ENCODE data around the gene GRID2. TPM values are rescaled to one million over a fixed set of nuclear protein-coding genes. Genes with fewer than 3 reads are reported as not detected.

Gene GRID2
- polyA plus RNA-seq, 1 of the 3 experiments (the other 2 are of a cell fraction): not detected

DNA sequence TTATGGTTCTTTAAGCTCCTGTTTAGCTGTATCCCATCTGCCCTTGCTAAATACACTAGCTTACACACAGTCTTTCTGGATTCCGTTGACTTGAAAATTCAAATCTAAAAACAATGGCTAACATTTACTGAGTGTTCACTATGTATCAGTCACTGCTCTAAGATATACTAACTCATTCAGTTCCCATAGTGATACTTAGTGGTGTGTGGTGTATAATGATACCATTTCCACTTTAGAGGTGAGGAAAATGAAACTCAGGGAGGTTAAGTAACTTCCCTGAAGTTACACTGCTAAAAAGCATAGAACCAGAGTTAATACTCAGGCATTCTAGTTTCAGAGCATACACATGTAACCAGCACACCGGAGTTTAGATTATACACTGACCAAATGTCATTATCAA lies 762.0 kb downstream of the GRID2 start:
- H3K4me3 ChIP-seq (ENCODE audit: low read depth in 2 of 2, low read length in 1 of 2): no peak overlapping the region
- no peaks in the 10 kb centered on the region for H3K9me3 ChIP-seq
- DNase-seq: no peak
- ChIA-PET POLR2A (no interaction called here), CTCF (no interaction called here)
- H3K9ac ChIP-seq: no peak overlapping the region
- no peaks in the 10 kb centered on the region for H3F3A ChIP-seq (replicated peaks; ENCODE audit: insufficient read depth)
- TF ChIP-seq SIN3A (IDR thresholded peaks at IDR 0.05; ENCODE audit: borderline replicate concordance, low read depth, low read length): no peak
- TF ChIP-seq RFX5 (IDR thresholded peaks at IDR 0.05; ENCODE audit: low read length): no peak
- no peak for TF ChIP-seq TEAD4 (IDR thresholded peaks at IDR 0.05; ENCODE audit: borderline replicate concordance, insufficient read depth)
- TF ChIP-seq, protein P1, sequence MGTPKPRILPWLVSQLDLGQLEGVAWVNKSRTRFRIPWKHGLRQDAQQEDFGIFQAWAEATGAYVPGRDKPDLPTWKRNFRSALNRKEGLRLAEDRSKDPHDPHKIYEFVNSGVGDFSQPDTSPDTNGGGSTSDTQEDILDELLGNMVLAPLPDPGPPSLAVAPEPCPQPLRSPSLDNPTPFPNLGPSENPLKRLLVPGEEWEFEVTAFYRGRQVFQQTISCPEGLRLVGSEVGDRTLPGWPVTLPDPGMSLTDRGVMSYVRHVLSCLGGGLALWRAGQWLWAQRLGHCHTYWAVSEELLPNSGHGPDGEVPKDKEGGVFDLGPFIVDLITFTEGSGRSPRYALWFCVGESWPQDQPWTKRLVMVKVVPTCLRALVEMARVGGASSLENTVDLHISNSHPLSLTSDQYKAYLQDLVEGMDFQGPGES (IDR thresholded peaks at IDR 0.05; ENCODE audit: low read depth, low read length): no peak
- TF ChIP-seq NFIC (IDR thresholded peaks at IDR 0.05; ENCODE audit: borderline replicate concordance): no peak
- TF ChIP-seq MXI1 (IDR thresholded peaks at IDR 0.05; ENCODE audit: low read depth, low read length): no peak
- TF ChIP-seq, protein P2, sequence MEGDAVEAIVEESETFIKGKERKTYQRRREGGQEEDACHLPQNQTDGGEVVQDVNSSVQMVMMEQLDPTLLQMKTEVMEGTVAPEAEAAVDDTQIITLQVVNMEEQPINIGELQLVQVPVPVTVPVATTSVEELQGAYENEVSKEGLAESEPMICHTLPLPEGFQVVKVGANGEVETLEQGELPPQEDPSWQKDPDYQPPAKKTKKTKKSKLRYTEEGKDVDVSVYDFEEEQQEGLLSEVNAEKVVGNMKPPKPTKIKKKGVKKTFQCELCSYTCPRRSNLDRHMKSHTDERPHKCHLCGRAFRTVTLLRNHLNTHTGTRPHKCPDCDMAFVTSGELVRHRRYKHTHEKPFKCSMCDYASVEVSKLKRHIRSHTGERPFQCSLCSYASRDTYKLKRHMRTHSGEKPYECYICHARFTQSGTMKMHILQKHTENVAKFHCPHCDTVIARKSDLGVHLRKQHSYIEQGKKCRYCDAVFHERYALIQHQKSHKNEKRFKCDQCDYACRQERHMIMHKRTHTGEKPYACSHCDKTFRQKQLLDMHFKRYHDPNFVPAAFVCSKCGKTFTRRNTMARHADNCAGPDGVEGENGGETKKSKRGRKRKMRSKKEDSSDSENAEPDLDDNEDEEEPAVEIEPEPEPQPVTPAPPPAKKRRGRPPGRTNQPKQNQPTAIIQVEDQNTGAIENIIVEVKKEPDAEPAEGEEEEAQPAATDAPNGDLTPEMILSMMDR (IDR thresholded peaks at IDR 0.05): no peak
- TF ChIP-seq YY1 (IDR thresholded peaks at IDR 0.05; ENCODE audit: low read depth): no peak
- H4K20me1 ChIP-seq (ENCODE audit: insufficient read depth): no peaks in the 10 kb centered on the region
- H3K4me2 ChIP-seq: no peak overlapping the region
- H3K36me3 ChIP-seq (replicated peaks in 1 of 2; ENCODE audit: control insufficient read depth in 1 of 2, insufficient read depth in 2 of 2, low read length in 1 of 2): no peaks in the 10 kb centered on the region
- no peaks in the 10 kb centered on the region for H3K9me2 ChIP-seq
- no peak overlapping the region for H2AFZ ChIP-seq (ENCODE audit: low read depth)
- H3K27ac ChIP-seq (ENCODE audit: low read depth in 2 of 2, low read length in 1 of 2): no peak overlapping the region
- H3K4me1 ChIP-seq (ENCODE audit: control insufficient read depth in 1 of 2, insufficient read depth in 2 of 2, low read depth in 1 of 2, low read length in 1 of 2): no peaks in the 10 kb centered on the region; a peak in 1 of 4 replicates
- WGBS (ENCODE audit: low lambda C conversion rate): 76% methylated on average over 2 of the region's 2 CpGs
- no peaks in the 10 kb centered on the region for H3K27me3 ChIP-seq (ENCODE audit: insufficient read depth)
- H3K79me2 ChIP-seq (ENCODE audit: insufficient read depth): no peaks in the 10 kb centered on the region

DNA sequence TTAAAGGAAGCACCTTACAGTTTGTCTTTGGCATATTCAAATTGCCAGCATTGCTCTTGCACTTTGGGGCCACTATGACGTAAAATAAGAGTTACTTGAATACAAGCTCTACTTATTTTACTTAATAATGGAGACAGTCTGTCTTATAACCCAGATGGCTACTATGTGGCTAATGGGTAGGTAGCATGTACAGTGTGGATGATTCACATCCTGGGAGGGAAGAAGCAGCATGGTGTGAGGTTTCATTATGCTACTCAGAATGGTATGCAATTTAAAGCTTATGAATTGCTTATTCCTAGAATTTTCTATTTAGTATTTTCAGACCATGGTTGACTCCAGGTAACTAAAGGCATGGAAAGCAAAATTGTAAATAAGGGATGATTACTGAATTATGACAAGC lies 763.0 kb downstream of the GRID2 start:
- H3K9me2 ChIP-seq: no peaks in the 10 kb centered on the region
- H3K9me3 ChIP-seq: no peaks in the 10 kb centered on the region
- no peaks in the 10 kb centered on the region for H3K27me3 ChIP-seq (ENCODE audit: insufficient read depth)
- H3K36me3 ChIP-seq (replicated peaks in 1 of 2; ENCODE audit: control insufficient read depth in 1 of 2, insufficient read depth in 2 of 2, low read length in 1 of 2): no peaks in the 10 kb centered on the region
- no peak overlapping the region for H3K9ac ChIP-seq
- no peak overlapping the region for H2AFZ ChIP-seq (ENCODE audit: low read depth)
- no peak overlapping the region for H3K4me2 ChIP-seq
- ChIA-PET POLR2A (no interaction called here), CTCF (no interaction called here)
- no peak for DNase-seq
- 59% methylated on average over 1 of the region's 1 CpG for WGBS (ENCODE audit: low lambda C conversion rate)
- H4K20me1 ChIP-seq (ENCODE audit: insufficient read depth): no peaks in the 10 kb centered on the region
- no peaks in the 10 kb centered on the region; a peak in 1 of 4 replicates for H3K4me1 ChIP-seq (ENCODE audit: control insufficient read depth in 1 of 2, insufficient read depth in 2 of 2, low read depth in 1 of 2, low read length in 1 of 2)
- no peak for TF ChIP-seq NRF1 (IDR thresholded peaks at IDR 0.05; ENCODE audit: low read depth, low read length)
- no peak for TF ChIP-seq POLR2AphosphoS5 (IDR thresholded peaks at IDR 0.05; ENCODE audit: low read depth, low read length)
- TF ChIP-seq TAF1 (IDR thresholded peaks at IDR 0.05; ENCODE audit: borderline replicate concordance, low read depth, low read length): no peak
- TF ChIP-seq, protein P1 (IDR thresholded peaks at IDR 0.05; ENCODE audit: low read depth, low read length): no peak
- TF ChIP-seq SMC3 (IDR thresholded peaks at IDR 0.05; ENCODE audit: low read depth, low read length): no peak
- TF ChIP-seq, protein P3, sequence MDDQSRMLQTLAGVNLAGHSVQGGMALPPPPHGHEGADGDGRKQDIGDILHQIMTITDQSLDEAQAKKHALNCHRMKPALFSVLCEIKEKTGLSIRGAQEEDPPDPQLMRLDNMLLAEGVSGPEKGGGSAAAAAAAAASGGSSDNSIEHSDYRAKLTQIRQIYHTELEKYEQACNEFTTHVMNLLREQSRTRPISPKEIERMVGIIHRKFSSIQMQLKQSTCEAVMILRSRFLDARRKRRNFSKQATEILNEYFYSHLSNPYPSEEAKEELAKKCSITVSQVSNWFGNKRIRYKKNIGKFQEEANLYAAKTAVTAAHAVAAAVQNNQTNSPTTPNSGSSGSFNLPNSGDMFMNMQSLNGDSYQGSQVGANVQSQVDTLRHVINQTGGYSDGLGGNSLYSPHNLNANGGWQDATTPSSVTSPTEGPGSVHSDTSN (IDR thresholded peaks at IDR 0.05): no peak
- TF ChIP-seq EZH2phosphoT487 (IDR thresholded peaks at IDR 0.05; ENCODE audit: borderline replicate concordance, low read depth): no peak
- TF ChIP-seq, protein P4, sequence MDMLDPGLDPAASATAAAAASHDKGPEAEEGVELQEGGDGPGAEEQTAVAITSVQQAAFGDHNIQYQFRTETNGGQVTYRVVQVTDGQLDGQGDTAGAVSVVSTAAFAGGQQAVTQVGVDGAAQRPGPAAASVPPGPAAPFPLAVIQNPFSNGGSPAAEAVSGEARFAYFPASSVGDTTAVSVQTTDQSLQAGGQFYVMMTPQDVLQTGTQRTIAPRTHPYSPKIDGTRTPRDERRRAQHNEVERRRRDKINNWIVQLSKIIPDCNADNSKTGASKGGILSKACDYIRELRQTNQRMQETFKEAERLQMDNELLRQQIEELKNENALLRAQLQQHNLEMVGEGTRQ (IDR thresholded peaks at IDR 0.05; ENCODE audit: borderline replicate concordance, low read depth, low read length): no peak
- TF ChIP-seq TEAD4 (IDR thresholded peaks at IDR 0.05; ENCODE audit: borderline replicate concordance, insufficient read depth): no peak
- TF ChIP-seq MXI1 (IDR thresholded peaks at IDR 0.05; ENCODE audit: low read depth, low read length): no peak
- TF ChIP-seq FOXM1 (IDR thresholded peaks at IDR 0.05; ENCODE audit: low read depth): no peak
- no peak for TF ChIP-seq RFX5 (IDR thresholded peaks at IDR 0.05; ENCODE audit: low read length)
- TF ChIP-seq, protein P2 (IDR thresholded peaks at IDR 0.05): no peak
- TF ChIP-seq NFIC (IDR thresholded peaks at IDR 0.05; ENCODE audit: borderline replicate concordance): no peak
- no peak for TF ChIP-seq GABPA (IDR thresholded peaks at IDR 0.05; ENCODE audit: low read depth)
- H3K27ac ChIP-seq (ENCODE audit: low read depth in 2 of 2, low read length in 1 of 2): no peak overlapping the region
- no peaks in the 10 kb centered on the region for H3F3A ChIP-seq (replicated peaks; ENCODE audit: insufficient read depth)
- H3K4me3 ChIP-seq (ENCODE audit: low read depth in 2 of 2, low read length in 1 of 2): no peak overlapping the region
- no peaks in the 10 kb centered on the region for H3K79me2 ChIP-seq (ENCODE audit: insufficient read depth)

Measured in SK-N-SH (cell line).